GM19351 (cell line): Measurements from ENCODE around the gene ALAS2.
"Not testable (repeated sequence)": the region's sequence is repeated elsewhere in the genome, so short reads cannot be mapped to it uniquely, and the experiment has no call there.

Source experiments
- ATAC-seq: cut with Tn5 transposase; IDR thresholded peaks from one replicate; pipeline ENCODE4 v1.9.1; 2021; ENCODE audit warnings: mild to moderate bottlenecking, moderate library complexity; ENCODE audit not compliant: unreplicated experiment

Gene ALAS2

GRCh38 chrX:55030271-55031205 lies at the start of gene ALAS2:
TSS of gene ALAS2 (minus strand) at chrX:55030977. CDS start at chrX:55026000, 4,977 bp downstream.
- ATAC-seq: no peak

GRCh38 chrX:55074851-55075467 lies 44.2 kb upstream of the ALAS2 start, which contains the start of gene PAGE2B:
TSS of gene PAGE2B (plus strand) at chrX:55075030. CDS start at chrX:55076042, 1,012 bp downstream.
- ATAC-seq: no peak

DNA sequence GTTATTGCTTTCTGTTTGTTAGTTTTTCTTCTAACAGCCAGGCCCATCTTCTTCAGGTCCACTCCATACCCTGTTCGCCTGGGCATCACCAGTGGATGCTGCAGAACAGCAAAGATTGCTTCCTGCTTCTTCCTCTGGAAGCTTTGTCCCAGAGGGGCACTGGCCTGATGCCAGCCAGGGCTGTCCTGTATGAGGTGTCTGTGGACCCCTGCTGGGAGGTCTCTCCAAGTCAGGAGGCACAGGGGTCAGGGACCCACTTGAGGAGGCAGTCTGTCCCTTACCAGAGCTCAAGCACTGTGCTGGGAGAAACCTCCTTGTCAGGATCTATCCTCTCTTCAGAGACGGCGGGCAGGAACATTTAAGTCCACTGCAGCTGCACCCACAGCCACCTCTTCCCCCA lies 41.5 kb upstream of the ALAS2 start:
- ATAC-seq: no peak

DNA sequence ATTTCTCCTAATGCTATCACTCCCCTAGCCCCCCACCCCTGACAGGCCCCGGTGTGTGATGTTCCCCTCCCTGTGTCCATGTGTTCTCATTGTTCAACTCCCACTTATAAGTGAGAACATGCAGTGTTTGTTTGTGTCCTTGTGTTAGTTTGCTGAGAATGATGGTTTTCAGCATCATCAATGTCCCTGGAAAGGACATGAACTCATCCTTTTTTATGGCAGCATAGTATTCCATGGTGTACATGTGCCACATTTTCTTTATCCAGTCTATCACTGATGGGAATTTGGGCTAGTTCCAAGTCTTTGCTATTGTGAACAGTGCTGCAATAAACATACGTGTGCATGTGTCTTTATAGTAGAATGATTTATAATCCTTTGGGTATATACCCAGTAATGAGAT lies 36.4 kb upstream of the ALAS2 start:
- not testable (repeated sequence) for ATAC-seq

DNA sequence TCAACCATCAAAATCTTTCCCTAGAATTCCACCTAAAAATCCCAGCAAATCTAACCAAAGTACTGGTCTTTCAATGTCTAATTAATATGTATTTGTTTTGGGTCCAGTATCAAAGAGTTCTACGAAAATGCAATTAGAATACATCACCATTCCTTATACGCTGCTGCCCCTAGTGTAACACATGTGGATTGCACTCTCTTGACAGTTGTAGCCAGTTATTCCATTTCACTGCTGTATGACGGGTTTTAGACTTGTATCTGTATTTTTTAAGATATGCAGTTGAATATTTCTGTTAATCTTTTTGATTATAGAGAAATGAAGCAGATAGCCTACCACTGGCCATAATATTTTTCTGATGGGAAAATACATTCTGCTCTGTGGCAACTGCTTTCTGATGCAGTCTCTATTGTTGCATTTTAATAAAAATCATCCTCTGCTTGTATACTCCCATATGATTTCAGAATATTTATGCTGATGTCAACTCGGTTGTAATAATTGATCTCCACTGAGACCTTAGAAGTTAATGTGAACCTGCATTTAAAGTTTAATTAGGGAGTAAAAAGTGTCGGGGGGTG lies 27.0 kb upstream of the ALAS2 start:
- peak; percentile 88 for ATAC-seq

- no peak for ATAC-seq
These were observed 26.3 kb upstream of the ALAS2 start for GRCh38 chrX:55056820-55057674.

DNA sequence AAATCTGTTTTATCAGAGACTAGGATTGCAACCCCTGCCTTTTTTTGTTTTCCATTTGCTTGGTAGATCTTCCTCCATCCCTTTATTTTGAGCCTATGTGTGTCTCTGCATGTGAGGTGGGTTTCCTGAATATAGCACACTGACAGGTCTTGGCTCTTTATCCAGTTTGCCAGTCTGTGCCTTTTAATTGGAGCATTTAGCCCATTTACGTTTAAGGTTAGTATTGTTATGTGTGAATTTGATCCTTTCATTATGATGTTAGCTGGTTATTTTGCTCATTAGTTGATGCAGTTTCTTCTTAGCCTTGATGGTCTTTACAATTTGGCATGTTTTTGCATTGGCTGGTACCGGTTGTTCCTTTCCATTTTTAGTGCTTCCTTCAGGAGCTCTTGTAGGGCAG lies 19.8 kb upstream of the ALAS2 start:
- not testable (repeated sequence) for ATAC-seq

- ATAC-seq: no peak
These were observed 10.7 kb upstream of the ALAS2 start for GRCh38 chrX:55041514-55041913.

GRCh38 chrX:55039471-55039870 lies 8.7 kb upstream of the ALAS2 start:
- no peak for ATAC-seq

DNA sequence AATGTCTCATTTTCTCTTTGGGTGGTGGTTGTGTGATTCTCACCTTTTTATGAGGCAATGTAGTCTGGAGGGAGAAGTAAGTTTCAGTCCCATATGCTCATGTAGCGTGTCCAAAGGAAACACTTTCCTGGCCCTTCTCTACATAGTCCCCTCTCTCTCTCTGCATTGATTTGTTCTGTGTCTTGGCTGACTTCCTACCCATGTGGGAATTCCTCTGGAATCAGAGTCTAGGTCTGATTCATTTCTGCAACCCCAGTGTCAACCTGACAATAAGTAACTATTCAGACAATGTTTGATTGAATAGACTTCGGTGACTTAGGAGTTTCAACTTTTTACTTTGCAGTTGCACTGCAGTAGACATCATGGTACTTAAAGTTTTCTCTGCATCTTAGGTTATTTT lies 2.7 kb upstream of the ALAS2 start:
- no peak for ATAC-seq

GRCh38 chrX:55029291-55029690 lies 1.5 kb downstream of the ALAS2 start:
- ATAC-seq: no peak

DNA sequence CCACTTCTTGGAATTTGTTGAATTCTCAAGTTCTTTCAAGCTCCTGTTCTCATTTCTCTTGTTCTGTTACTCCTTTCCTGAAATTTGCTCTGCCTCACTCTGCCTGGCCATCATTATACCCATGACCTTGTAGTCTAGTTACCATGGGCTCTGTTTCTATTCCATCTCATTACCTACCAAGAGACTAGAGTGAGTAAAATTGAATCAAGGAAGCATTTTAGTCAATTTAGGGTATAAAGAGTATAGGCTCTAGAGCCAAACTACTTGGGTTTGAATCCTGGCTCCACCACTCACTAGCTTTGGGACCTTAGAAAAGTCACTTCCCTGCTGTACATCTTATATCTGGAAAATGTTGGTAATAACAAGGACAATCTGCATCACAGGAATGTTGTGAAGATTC lies 2.2 kb downstream of the ALAS2 start:
- no peak for ATAC-seq

DNA sequence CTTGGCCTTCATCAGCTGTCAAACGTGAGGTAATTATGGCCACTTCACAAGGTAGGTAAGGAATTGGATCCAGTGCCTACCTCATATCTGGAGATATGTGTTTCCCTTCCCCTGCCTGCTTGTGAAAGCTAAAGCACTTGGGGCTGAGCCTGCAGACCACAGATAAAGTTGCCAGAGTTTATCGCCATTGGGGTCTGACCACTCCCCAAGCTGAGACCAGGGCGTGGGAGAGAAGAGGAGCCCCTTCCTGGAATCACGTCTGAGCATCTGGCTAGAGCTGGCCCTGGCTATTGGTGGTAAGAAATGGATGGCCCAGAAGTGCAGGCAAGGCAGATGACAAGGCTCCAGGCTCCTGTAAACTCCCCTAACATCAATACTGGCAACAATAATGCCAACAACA lies 2.7 kb downstream of the ALAS2 start:
- no peak for ATAC-seq

DNA sequence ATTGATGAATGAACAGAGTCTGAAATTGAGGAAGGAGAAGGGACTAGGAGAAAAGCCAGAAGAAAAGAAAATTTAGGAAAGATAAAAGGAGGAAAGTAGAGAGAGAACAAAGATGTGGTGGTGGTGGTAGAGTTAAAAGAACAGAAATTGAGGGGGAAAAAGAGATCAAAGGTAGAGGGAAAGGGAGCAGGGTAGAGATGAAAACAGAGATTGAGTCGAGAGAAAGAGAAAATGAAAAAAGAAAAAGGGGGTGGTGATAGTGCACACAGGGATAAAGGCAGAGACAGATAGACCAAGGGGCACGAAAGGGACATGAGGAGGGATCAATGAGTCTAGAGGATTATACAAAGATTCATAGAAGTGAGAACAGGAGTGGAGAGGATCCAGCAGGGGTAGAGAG lies 3.9 kb downstream of the ALAS2 start:
- ATAC-seq: no peak

GRCh38 chrX:55026143-55026542 lies 4.6 kb downstream of the ALAS2 start:
- ATAC-seq: no peak

DNA sequence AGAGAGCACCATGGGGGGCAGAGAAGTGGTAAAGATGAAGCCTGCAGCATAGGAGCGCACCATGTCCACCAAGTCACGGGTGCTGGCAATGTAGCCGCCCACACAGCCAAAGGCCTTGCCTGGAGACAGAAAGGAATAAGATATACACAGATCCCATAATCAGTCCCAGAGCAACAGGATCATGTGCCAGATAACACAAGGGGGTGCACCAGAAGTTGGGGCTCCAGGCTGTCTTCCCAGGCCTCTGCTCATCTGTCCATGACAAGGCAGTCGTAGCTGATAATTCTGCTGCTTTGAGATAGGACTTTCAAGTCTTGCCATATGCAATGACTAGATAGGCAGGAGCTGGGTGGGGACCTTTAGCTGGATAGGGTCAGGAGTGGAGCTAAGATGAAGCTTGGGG lies 15.9 kb downstream of the ALAS2 start:
- ATAC-seq: no peak

DNA sequence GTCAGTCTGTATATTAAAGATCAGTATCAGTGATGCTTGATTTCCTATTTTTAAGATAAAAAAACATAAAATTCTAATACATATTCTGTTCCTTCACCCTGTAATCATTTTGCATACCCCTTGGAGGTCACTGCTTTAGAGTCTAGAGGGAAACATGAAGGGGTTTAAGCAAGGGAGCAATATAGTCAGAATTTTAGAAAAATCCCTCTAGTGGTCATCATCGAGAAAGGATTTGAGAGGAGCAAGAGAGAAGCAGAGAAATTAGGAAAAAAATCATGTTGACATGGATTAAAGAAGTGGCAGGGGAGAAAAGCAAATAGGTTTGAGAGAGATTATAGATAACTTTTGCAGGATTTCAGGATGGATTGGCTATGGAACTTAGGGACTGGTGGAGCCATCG lies 19.5 kb downstream of the ALAS2 start:
- ATAC-seq: no peak

GRCh38 chrX:55008571-55009358 lies 22.0 kb downstream of the ALAS2 start:
- ATAC-seq: no peak

GRCh38 chrX:55007656-55008055 lies 23.1 kb downstream of the ALAS2 start:
- ATAC-seq: no peak
